ENCODE results near the gene PEAK3.

PEAK3 gene

GRCh38 chr19:2280633-2281264, 1.2 kb downstream of the PEAK3 start:
- FAIRE-seq (no peak), DNase-seq (ENCODE audit: insufficient read length, low spot score) (no peak)
- TF ChIP-seq TAF1 (IDR thresholded peaks at IDR 0.05; ENCODE audit: low read depth, low read length) (no peak), PAX5 (IDR thresholded peaks at IDR 0.05; ENCODE audit: insufficient read depth, low read length, severe bottlenecking) (no peak), POU2F2 (IDR thresholded peaks at IDR 0.05; ENCODE audit: low read depth, low read length) (no peak), SPI1 (IDR thresholded peaks at IDR 0.05; ENCODE audit: low read depth, low read length) (no peak), POLR2AphosphoS5 (IDR thresholded peaks at IDR 0.05; ENCODE audit: low read depth, low read length) (no peak)

GRCh38 chr19:2278459-2279158, 3.4 kb downstream of the PEAK3 start:
- no peak for FAIRE-seq
- TF ChIP-seq POLR2AphosphoS5 (IDR thresholded peaks at IDR 0.05; ENCODE audit: low read depth, low read length) (peak; percentile 67; the same call in 1 of the 2 replicates), PAX5 (IDR thresholded peaks at IDR 0.05; ENCODE audit: insufficient read depth, low read length, severe bottlenecking) (no peak)
- DNase-seq (ENCODE audit: insufficient read length, low spot score): no peak

- FAIRE-seq: no peak
- no peak for DNase-seq (ENCODE audit: insufficient read length, low spot score)
- TF ChIP-seq TAF1 (IDR thresholded peaks at IDR 0.05; ENCODE audit: low read depth, low read length): no peak
- TF ChIP-seq SPI1 (IDR thresholded peaks at IDR 0.05; ENCODE audit: low read depth, low read length): no peak
- TF ChIP-seq POLR2A (IDR thresholded peaks at IDR 0.05; ENCODE audit: low read depth, low read length): no peak
- TF ChIP-seq POLR2AphosphoS5 (IDR thresholded peaks at IDR 0.05; ENCODE audit: low read depth, low read length): peak; percentile 65
Measured at GRCh38 chr19:2277138-2277537, 4.8 kb downstream of the PEAK3 start.

- DNase-seq (ENCODE audit: insufficient read length, low spot score) (no peak), FAIRE-seq (no peak)
- TF ChIP-seq TAF1 (IDR thresholded peaks at IDR 0.05; ENCODE audit: low read depth, low read length) (no peak), PAX5 (IDR thresholded peaks at IDR 0.05; ENCODE audit: insufficient read depth, low read length, severe bottlenecking) (no peak), POLR2A (IDR thresholded peaks at IDR 0.05; ENCODE audit: low read depth, low read length) (no peak), POLR2AphosphoS5 (IDR thresholded peaks at IDR 0.05; ENCODE audit: low read depth, low read length) (no peak; the same call in 1 of the 2 replicates), SPI1 (IDR thresholded peaks at IDR 0.05; ENCODE audit: low read depth, low read length) (no peak), POU2F2 (IDR thresholded peaks at IDR 0.05; ENCODE audit: low read depth, low read length) (no peak)
Measured at GRCh38 chr19:2276429-2276986, 5.5 kb downstream of the PEAK3 start.

- DNase-seq (ENCODE audit: insufficient read length, low spot score) (no peak), FAIRE-seq (no peak)
- TF ChIP-seq POLR2AphosphoS5 (IDR thresholded peaks at IDR 0.05; ENCODE audit: low read depth, low read length) (no peak; the same call in 1 of the 2 replicates), TAF1 (IDR thresholded peaks at IDR 0.05; ENCODE audit: low read depth, low read length) (no peak), SPI1 (IDR thresholded peaks at IDR 0.05; ENCODE audit: low read depth, low read length) (no peak), PAX5 (IDR thresholded peaks at IDR 0.05; ENCODE audit: insufficient read depth, low read length, severe bottlenecking) (no peak), POLR2A (IDR thresholded peaks at IDR 0.05; ENCODE audit: low read depth, low read length) (no peak), POU2F2 (IDR thresholded peaks at IDR 0.05; ENCODE audit: low read depth, low read length) (no peak)
Measured at GRCh38 chr19:2275588-2276428, 6.2 kb downstream of the PEAK3 start.

GRCh38 chr19:2274931-2275535, 6.9 kb downstream of the PEAK3 start:
- peak; percentile 77 for FAIRE-seq
- no peak for DNase-seq (ENCODE audit: insufficient read length, low spot score)
- TF ChIP-seq POLR2AphosphoS5 (IDR thresholded peaks at IDR 0.05; ENCODE audit: low read depth, low read length) (peak; percentile 64), SPI1 (IDR thresholded peaks at IDR 0.05; ENCODE audit: low read depth, low read length) (no peak), TAF1 (IDR thresholded peaks at IDR 0.05; ENCODE audit: low read depth, low read length) (no peak), PAX5 (IDR thresholded peaks at IDR 0.05; ENCODE audit: insufficient read depth, low read length, severe bottlenecking) (no peak), POU2F2 (IDR thresholded peaks at IDR 0.05; ENCODE audit: low read depth, low read length) (peak; percentile 7; the same call in 1 of the 2 replicates), POLR2A (IDR thresholded peaks at IDR 0.05; ENCODE audit: low read depth, low read length) (peak; percentile 54)

- FAIRE-seq (no peak), DNase-seq (ENCODE audit: insufficient read length, low spot score) (no peak)
- peak; percentile 35; the same call in 1 of the 2 replicates for TF ChIP-seq POLR2A (IDR thresholded peaks at IDR 0.05; ENCODE audit: low read depth, low read length)
- no peak for TF ChIP-seq POU2F2 (IDR thresholded peaks at IDR 0.05; ENCODE audit: low read depth, low read length)
Measured at GRCh38 chr19:2274185-2274711, 7.7 kb downstream of the PEAK3 start.

- FAIRE-seq: peak; percentile 93
- TF ChIP-seq POLR2AphosphoS5 (IDR thresholded peaks at IDR 0.05; ENCODE audit: low read depth, low read length) (peak; percentile 77), POU2F2 (IDR thresholded peaks at IDR 0.05; ENCODE audit: low read depth, low read length) (peak; percentile 65; the same call in 1 of the 2 replicates), SPI1 (IDR thresholded peaks at IDR 0.05; ENCODE audit: low read depth, low read length) (no peak), TAF1 (IDR thresholded peaks at IDR 0.05; ENCODE audit: low read depth, low read length) (0 out of 2 replicates have a peak, but pooled peaks have one; percentile 5), POLR2A (IDR thresholded peaks at IDR 0.05; ENCODE audit: low read depth, low read length) (peak; percentile 43; the same call in 1 of the 2 replicates), PAX5 (IDR thresholded peaks at IDR 0.05; ENCODE audit: insufficient read depth, low read length, severe bottlenecking) (peak; percentile 72)
- peak; percentile 97 for DNase-seq (ENCODE audit: insufficient read length, low spot score)
Measured at GRCh38 chr19:2273356-2274184, 8.4 kb downstream of the PEAK3 start.

All from GM12891 (cell line).